K562 (cell line): ENCODE results near the gene CTNNA3. TPM values are rescaled to one million over a fixed set of nuclear protein-coding genes. Genes with fewer than 3 reads are reported as not detected.

Source experiments
- ATAC-seq: fragments of 200-7000 bp; cut with Tn5 transposase; 3 replicates; pipeline ENCODE4 v1.9.1; 2020; ENCODE audit warnings: moderate library complexity
- BruUV-seq: library from RNA; stranded (reverse); fragments of 400-500 nt; replicated peaks from 2 replicates; lab custom pipeline; 2021; lab: Mats Ljungman, UMichigan
- CTCF ChIA-PET: fragments of 300-600 bp; formaldehyde crosslinking; extraction: SDS; loops from one replicate; lab custom pipeline; 2021; ENCODE audit warnings: low intra/inter-chr PET ratio; lab: Yijun Ruan, JAX
- POLR2A ChIA-PET: fragments of 300-600, 350-650 bp; sonication (Branson Sonifier 250); formaldehyde crosslinking; extraction: SDS; loops from one replicate; lab custom pipeline; 2021; ENCODE audit warnings: antibody characterized with exemption, inconsistent platforms; lab: Yijun Ruan, JAX
- DNase-seq, 4 experiments: peaks; one replicate each; pipeline versions ENCODE4 v3.0.0 to v3.0.0-alpha.2; 2011 to 2018; ENCODE audit warnings: low spot score in 3 of 4, mixed read lengths in 3 of 4; ENCODE audit errors: extremely low read depth in 1 of 4
- FAIRE-seq: peaks from 2 replicates; lab custom pipeline; 2011; peaks lifted over from hg19 to GRCh38; lab: Jason Lieb, UNC
- H2AFZ ChIP-seq: 2 replicates; pipeline ENCODE4 v1.6.0; 2011; ENCODE audit warnings: low read depth, low read length, control low read depth, inconsistent platforms
- H3K27ac ChIP-seq: fragments of 200-600 bp; 3 replicates; pipeline ENCODE4 v1.8.0; 2011; ENCODE audit warnings: low read depth, mild to moderate bottlenecking, control low read depth, inconsistent platforms, low read length, moderate library complexity, mixed read lengths; ENCODE audit errors: extremely low read depth
- H3K27me3 ChIP-seq, 2 experiments: fragments of 300-600 bp in 1 of 2; 2 replicates in 1 of 2; 3 replicates in 1 of 2; pipeline versions ENCODE4 v1.6.0 to v1.8.0; 2011; ENCODE audit warnings: inconsistent platforms in 2 of 2, low read length in 2 of 2, mild to moderate bottlenecking in 1 of 2, mixed read lengths in 1 of 2, moderate library complexity in 1 of 2; ENCODE audit not compliant: control insufficient read depth in 2 of 2, insufficient read depth in 2 of 2
- H3K36me3 ChIP-seq: fragments of 300-600 bp; 3 replicates; pipeline ENCODE4 v1.8.0; 2011; ENCODE audit warnings: mild to moderate bottlenecking, low read length, inconsistent platforms; ENCODE audit not compliant: control insufficient read depth, insufficient read depth
- H3K4me1 ChIP-seq, 2 experiments: fragments of 200-600 bp in 1 of 2; replicated peaks in 1 of 2; 2 replicates in 1 of 2; 3 replicates in 1 of 2; pipeline versions ENCODE4 v1.5.1 to v1.8.0; 2011; ENCODE audit warnings: inconsistent platforms in 2 of 2, low read length in 2 of 2, mild to moderate bottlenecking in 1 of 2, mixed read lengths in 1 of 2, moderate library complexity in 1 of 2; ENCODE audit not compliant: control insufficient read depth in 2 of 2, insufficient read depth in 2 of 2
- H3K4me2 ChIP-seq: 2 replicates; pipeline ENCODE4 v1.6.1; 2011; ENCODE audit warnings: low read length, control low read depth, inconsistent platforms, mixed read lengths; ENCODE audit not compliant: insufficient read depth
- H3K4me3 ChIP-seq: fragments of 200-600 bp; sonication (generic), shearing (Covaris generic); 2 replicates; pipeline ENCODE4 v1.5.1; 2016; ENCODE audit warnings: control low read depth, inconsistent platforms
- H3K79me2 ChIP-seq: fragments of 200-600 bp; 3 replicates; pipeline ENCODE4 v1.8.0; 2011; ENCODE audit warnings: low read length, inconsistent platforms; ENCODE audit not compliant: control insufficient read depth, insufficient read depth
- H3K9ac ChIP-seq, 2 experiments: 2 replicates each; pipeline versions ENCODE4 v1.6.0 to v1.6.1; 2011; ENCODE audit warnings: low read depth in 2 of 2, low read length in 2 of 2, control low read depth in 1 of 2, inconsistent platforms in 1 of 2, mild to moderate bottlenecking in 1 of 2, mixed read lengths in 1 of 2; ENCODE audit not compliant: insufficient read depth in 1 of 2
- H3K9me1 ChIP-seq: one replicate; pipeline ENCODE4 v1.6.0; 2011; ENCODE audit warnings: inconsistent platforms, mild to moderate bottlenecking, low read length, moderate library complexity; ENCODE audit not compliant: control insufficient read depth, insufficient read depth
- H3K9me3 ChIP-seq: replicated peaks from 2 replicates; pipeline ENCODE4 v1.5.1; 2011; ENCODE audit warnings: low read depth, low read length, inconsistent platforms; ENCODE audit not compliant: control insufficient read depth, insufficient read depth
- H4K20me1 ChIP-seq: replicated peaks from 2 replicates; pipeline ENCODE4 v1.6.1; 2011; ENCODE audit warnings: low read length, inconsistent platforms, mixed read lengths; ENCODE audit not compliant: control insufficient read depth, insufficient read depth
- HIVEP1 ChIP-seq: fragments of 250-450 bp; sonication (Bioruptor Pico); IDR thresholded peaks from 2 replicates; pipeline ENCODE4 v1.4.0; 2020; ENCODE audit warnings: mild to moderate bottlenecking
- WGBS: fragments of 100-300 bp; shearing (Covaris generic); methylation state at CpG from one replicate; pipeline ENCODE4 v1.1.6; 2016; ENCODE audit warnings: low coverage, mixed read lengths; ENCODE audit not compliant: insufficient coverage; ENCODE audit errors: missing lambda C conversion rate; 5-methylcytosine and 5-hydroxymethylcytosine counted together
- in situ Hi-C: fragments of 300-500 bp; cut with MboI; formaldehyde crosslinking; loops from 4 replicates; pipeline ENCODE4 v1.15.0; 2018; ENCODE audit warnings: inconsistent platforms, mixed read lengths
- intact Hi-C: fragments of 100-400 bp; cut with micrococcal nuclease; formaldehyde crosslinking; loops from 2 replicates; pipeline ENCODE4 v1.14.2; 2022
- polyA plus RNA-seq, 8 experiments: library from polyadenylated mRNA; depleted of rRNA in 4 of 8; stranded (reverse) in 5 of 8; unstranded in 3 of 8; fragments of >200 nt; fragmentation: Nextera tagmentation in 2 of 8; fragmentation: Illumina TruSeq in 1 of 8; extraction: Ambion mirVana in 2 of 8; extraction: Trizol in 1 of 8; gene quantifications; 2 replicates each; pipeline versions ENCODE4 v1.2.1 to v1.2.3, GENCODE V29; 2011 to 2014; ENCODE audit warnings: inconsistent platforms in 1 of 8, missing spikeins in 1 of 8
- total RNA-seq, 7 experiments: library from RNA; depleted of rRNA in 6 of 7; stranded (reverse); fragments of >200 nt in 6 of 7; fragmentation: Illumina TruSeq in 2 of 7; extraction: Trizol in 2 of 7; gene quantifications; 2 replicates each; pipeline versions ENCODE4 v1.2.1 to v1.2.3, GENCODE V29; 2011 to 2021; ENCODE audit warnings: low replicate concordance in 1 of 7
- TF ChIP-seq, protein P1 (sequence below), 2 experiments: IDR thresholded peaks; 2 replicates each; pipeline ENCODE4 v1.6.1; 2011; ENCODE audit warnings: borderline replicate concordance in 1 of 2, control low read depth in 1 of 2, low read depth in 1 of 2, low read length in 1 of 2, mild to moderate bottlenecking in 1 of 2, mixed read lengths in 1 of 2, moderate library complexity in 1 of 2; ENCODE audit not compliant: insufficient read depth in 1 of 2, insufficient read length in 1 of 2, poor library complexity in 1 of 2, severe bottlenecking in 1 of 2; ENCODE audit errors: extremely low read depth in 1 of 2
- TF ChIP-seq, protein P2 (sequence below): fragments of 450-650 bp; formaldehyde crosslinking; IDR thresholded peaks from 2 replicates; pipeline ENCODE4 v1.4.0; 2020; ENCODE audit warnings: mild to moderate bottlenecking, mixed read lengths

The CTNNA3 gene
- total and polyA plus RNA-seq, 9 of the 15 experiments (the other 6 are each of a cell fraction or from before 2014, with no cell fraction given) = 0.04 TPM; not detected in 8

- H2AFZ ChIP-seq = no peak overlapping the region
- no peak overlapping the region for H3K9ac ChIP-seq
- TF ChIP-seq, protein P1, sequence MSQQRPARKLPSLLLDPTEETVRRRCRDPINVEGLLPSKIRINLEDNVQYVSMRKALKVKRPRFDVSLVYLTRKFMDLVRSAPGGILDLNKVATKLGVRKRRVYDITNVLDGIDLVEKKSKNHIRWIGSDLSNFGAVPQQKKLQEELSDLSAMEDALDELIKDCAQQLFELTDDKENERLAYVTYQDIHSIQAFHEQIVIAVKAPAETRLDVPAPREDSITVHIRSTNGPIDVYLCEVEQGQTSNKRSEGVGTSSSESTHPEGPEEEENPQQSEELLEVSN (IDR thresholded peaks at IDR 0.05; ENCODE audit: borderline replicate concordance in 1 of 2, extremely low read depth in 1 of 2, insufficient read depth in 1 of 2, insufficient read length in 1 of 2, low read depth in 1 of 2, low read length in 1 of 2, poor library complexity in 1 of 2, severe bottlenecking in 1 of 2) = no peak
- TF ChIP-seq, protein P2, sequence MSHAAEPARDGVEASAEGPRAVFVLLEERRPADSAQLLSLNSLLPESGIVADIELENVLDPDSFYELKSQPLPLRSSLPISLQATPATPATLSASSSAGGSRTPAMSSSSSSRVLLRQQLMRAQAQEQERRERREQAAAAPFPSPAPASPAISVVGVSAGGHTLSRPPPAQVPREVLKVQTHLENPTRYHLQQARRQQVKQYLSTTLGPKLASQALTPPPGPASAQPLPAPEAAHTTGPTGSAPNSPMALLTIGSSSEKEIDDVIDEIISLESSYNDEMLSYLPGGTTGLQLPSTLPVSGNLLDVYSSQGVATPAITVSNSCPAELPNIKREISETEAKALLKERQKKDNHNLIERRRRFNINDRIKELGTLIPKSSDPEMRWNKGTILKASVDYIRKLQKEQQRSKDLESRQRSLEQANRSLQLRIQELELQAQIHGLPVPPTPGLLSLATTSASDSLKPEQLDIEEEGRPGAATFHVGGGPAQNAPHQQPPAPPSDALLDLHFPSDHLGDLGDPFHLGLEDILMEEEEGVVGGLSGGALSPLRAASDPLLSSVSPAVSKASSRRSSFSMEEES (CRISPR knock-in tag) = peak; percentile 61
- no peak for TF ChIP-seq HIVEP1 (CRISPR knock-in tag)
- H3K9me3 ChIP-seq = no peaks in the 10 kb centered on the region; the same call in 1 of the 2 replicates
- H3K9me1 ChIP-seq = no peaks in the 10 kb centered on the region
- H3K4me3 ChIP-seq = no peak overlapping the region
- DNase-seq (no peak), FAIRE-seq (no peak), ATAC-seq (no peak)
- no peaks in the 10 kb centered on the region for H3K4me1 ChIP-seq
- ChIA-PET POLR2A (no interaction called here), CTCF (no interaction called here)
- H3K27ac ChIP-seq = no peak overlapping the region
- no peaks in the 10 kb centered on the region for H4K20me1 ChIP-seq
- H3K36me3 ChIP-seq = no peaks in the 10 kb centered on the region
- in situ Hi-C loops (no loop called here), intact Hi-C loops (no loop called here)
- no peak overlapping the region for H3K4me2 ChIP-seq
- no peaks in the 10 kb centered on the region for H3K27me3 ChIP-seq
- 2% methylated on average over 7 of the region's 7 CpGs for WGBS
- H3K79me2 ChIP-seq = no peaks in the 10 kb centered on the region
- no TSS peak for BruUV-seq
Measured at GRCh38 chr10:65900271-65900670, 1795.7 kb downstream of the CTNNA3 start.
